Measurements from ENCODE around the gene PLA2G2F. TPM values are rescaled to one million over a fixed set of nuclear protein-coding genes. Genes with fewer than 3 reads are reported as not detected.

PLA2G2F gene
- total RNA-seq, 1 donor from 2014 or later = not detected

DNA sequence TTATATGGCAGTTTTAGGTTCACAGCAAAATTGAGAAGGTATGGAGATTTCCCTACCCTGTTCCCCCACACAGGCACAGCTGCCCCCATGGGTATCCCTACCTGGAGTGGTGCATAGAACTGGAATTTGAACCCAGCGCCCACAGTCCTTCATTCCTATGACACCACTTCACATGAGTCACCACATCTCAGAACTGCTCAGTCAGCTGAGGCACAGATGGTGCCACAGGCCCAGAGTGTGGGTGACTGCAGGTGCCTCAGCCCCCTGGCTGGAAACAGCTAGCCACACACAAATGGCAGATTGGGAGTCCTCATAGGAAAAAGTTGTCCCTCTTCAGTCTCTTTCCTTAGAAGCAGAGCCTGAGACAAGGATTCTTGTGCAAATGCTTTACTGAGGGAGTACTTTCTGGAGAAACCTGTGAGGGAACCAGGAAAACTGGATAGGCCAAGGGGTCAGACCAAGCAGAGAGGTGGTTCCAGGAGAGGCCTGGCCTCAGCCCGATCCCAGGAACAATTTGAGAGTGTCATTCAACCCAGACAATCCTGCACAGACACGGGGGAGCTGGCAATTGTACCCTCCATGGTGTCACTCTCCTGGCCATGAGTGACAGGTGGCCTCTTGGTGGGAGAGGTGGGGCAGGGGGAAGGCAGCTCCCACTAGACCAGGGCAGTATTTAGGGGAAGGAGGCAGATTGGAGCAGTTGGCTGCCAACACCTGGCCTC, 26.7 kb upstream of the PLA2G2F start:
- no peaks in the 10 kb centered on the region for H3K36me3 ChIP-seq (ENCODE audit: control insufficient read depth in 3 of 3, insufficient read depth in 3 of 3, low read length in 3 of 3)
- peaks cover 3 to 30% (median 20%) of the 10 kb centered on the region in 3 donors for H3K27me3 ChIP-seq (ENCODE audit: control insufficient read depth in 3 of 3, insufficient read depth in 3 of 3, low read length in 3 of 3)
- no peak overlapping the region for H3K4me3 ChIP-seq (ENCODE audit: low read length in 3 of 3)
- no peak overlapping the region for H3K27ac ChIP-seq (ENCODE audit: low read depth, low read length)
- H3K9ac ChIP-seq (ENCODE audit: low read depth in 1 of 3, low read length in 3 of 3) = no peak overlapping the region
- no peaks in the 10 kb centered on the region for H3K9me3 ChIP-seq (ENCODE audit: control insufficient read depth in 3 of 3, low read length in 3 of 3)
- no peaks in the 10 kb centered on the region for H3K4me1 ChIP-seq (ENCODE audit: control insufficient read depth in 3 of 3, insufficient read depth in 3 of 3, low read length in 3 of 3)

DNA sequence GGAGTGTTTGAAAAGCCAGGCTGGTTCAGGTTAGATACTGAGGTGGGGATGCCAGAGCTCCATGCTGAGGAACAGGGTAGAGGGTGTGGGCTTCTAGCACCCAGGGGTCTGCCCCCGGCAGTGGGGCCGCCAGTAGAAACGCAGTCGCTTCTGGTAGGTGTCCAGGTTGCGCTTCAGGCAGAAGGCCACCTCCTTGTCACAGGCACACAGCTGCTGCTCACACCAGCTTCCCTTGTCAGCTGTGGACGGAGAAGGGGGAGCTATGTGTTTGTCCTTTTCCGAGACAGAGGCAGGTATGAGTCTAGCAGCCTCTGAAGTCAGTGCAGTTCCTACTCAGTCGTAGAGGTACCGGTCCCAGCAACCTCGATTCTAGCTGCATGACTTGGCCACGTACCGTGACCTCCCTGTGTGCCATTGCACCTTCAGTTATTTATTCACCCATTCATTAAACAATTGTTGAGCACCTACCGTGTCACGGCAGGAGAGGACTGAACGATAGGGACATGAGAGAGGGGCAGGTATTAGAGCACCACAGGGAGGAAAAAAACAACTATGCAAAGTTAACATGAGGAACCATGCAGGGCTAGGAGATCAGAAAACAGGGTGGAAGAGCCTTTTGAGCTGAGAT, 25.0 kb upstream of the PLA2G2F start:
- Histone ChIP-seq H3K9ac (ENCODE audit: low read depth in 1 of 3, low read length in 3 of 3) (no peak overlapping the region), H3K36me3 (ENCODE audit: control insufficient read depth in 3 of 3, insufficient read depth in 3 of 3, low read length in 3 of 3) (no peaks in the 10 kb centered on the region), H3K4me1 (ENCODE audit: control insufficient read depth in 3 of 3, insufficient read depth in 3 of 3, low read length in 3 of 3) (no peaks in the 10 kb centered on the region), H3K4me3 (ENCODE audit: low read length in 3 of 3) (no peak overlapping the region), H3K27ac (ENCODE audit: low read depth, low read length) (no peak overlapping the region), H3K9me3 (ENCODE audit: control insufficient read depth in 3 of 3, low read length in 3 of 3) (no peaks in the 10 kb centered on the region), H3K27me3 (ENCODE audit: control insufficient read depth in 3 of 3, insufficient read depth in 3 of 3, low read length in 3 of 3) (peaks cover 3 to 30% (median 20%) of the 10 kb centered on the region in 3 donors)

DNA sequence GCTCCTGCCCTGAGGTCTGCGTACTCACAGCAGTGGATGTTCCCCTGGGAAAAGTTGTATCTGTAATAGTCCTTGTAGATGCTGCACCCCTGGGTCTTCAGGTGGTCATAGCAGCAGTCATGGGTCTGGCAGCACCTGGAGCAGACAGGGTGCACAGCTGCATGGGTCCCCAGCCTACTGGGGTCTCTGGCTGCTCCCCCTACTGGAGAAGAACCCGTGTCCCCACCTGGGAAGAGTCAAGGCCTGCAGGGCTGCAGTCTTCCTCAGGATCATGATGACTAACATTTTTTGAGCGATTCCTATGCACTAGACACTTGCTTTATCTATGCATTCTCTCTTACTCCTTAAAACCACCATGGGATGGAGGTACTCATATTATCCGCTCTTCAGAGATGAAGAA, 23.6 kb upstream of the PLA2G2F start:
- H3K4me3 ChIP-seq (ENCODE audit: low read length in 3 of 3) = no peak overlapping the region
- no peak overlapping the region for H3K27ac ChIP-seq (ENCODE audit: low read depth, low read length)
- peaks cover 3 to 24% (median 22%) of the 10 kb centered on the region in 3 donors for H3K27me3 ChIP-seq (ENCODE audit: control insufficient read depth in 3 of 3, insufficient read depth in 3 of 3, low read length in 3 of 3)
- H3K9ac ChIP-seq (ENCODE audit: low read depth in 1 of 3, low read length in 3 of 3) = no peak overlapping the region
- no peaks in the 10 kb centered on the region for H3K4me1 ChIP-seq (ENCODE audit: control insufficient read depth in 3 of 3, insufficient read depth in 3 of 3, low read length in 3 of 3)
- no peaks in the 10 kb centered on the region for H3K36me3 ChIP-seq (ENCODE audit: control insufficient read depth in 3 of 3, insufficient read depth in 3 of 3, low read length in 3 of 3)
- H3K9me3 ChIP-seq (ENCODE audit: control insufficient read depth in 3 of 3, low read length in 3 of 3) = no peaks in the 10 kb centered on the region

DNA sequence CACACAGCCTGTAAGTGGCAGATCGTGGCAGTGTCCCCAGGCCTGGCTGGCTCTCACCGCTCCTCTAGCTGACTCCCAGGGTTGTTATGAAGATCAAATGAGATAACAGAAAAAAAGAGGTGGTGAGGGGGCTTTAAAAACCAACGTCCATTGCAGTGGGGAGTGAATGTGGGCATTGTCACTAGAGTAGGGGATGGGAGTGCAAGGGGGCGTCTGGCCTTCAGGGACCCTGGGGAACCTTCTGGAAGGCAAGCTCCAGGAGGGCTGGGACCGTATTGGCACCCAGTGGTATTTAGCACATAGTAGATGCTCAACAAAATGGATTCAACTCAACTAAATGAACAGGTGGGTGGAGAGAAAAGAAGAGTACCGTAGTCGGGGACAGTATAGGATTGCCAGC, 23.2 kb upstream of the PLA2G2F start:
- Histone ChIP-seq H3K4me3 (ENCODE audit: low read length in 3 of 3) (no peak overlapping the region), H3K4me1 (ENCODE audit: control insufficient read depth in 3 of 3, insufficient read depth in 3 of 3, low read length in 3 of 3) (no peaks in the 10 kb centered on the region), H3K27ac (ENCODE audit: low read depth, low read length) (no peak overlapping the region), H3K36me3 (ENCODE audit: control insufficient read depth in 3 of 3, insufficient read depth in 3 of 3, low read length in 3 of 3) (no peaks in the 10 kb centered on the region), H3K27me3 (ENCODE audit: control insufficient read depth in 3 of 3, insufficient read depth in 3 of 3, low read length in 3 of 3) (peaks cover 3 to 27% (median 22%) of the 10 kb centered on the region in 3 donors), H3K9me3 (ENCODE audit: control insufficient read depth in 3 of 3, low read length in 3 of 3) (no peaks in the 10 kb centered on the region), H3K9ac (ENCODE audit: low read depth in 1 of 3, low read length in 3 of 3) (no peak overlapping the region)

DNA sequence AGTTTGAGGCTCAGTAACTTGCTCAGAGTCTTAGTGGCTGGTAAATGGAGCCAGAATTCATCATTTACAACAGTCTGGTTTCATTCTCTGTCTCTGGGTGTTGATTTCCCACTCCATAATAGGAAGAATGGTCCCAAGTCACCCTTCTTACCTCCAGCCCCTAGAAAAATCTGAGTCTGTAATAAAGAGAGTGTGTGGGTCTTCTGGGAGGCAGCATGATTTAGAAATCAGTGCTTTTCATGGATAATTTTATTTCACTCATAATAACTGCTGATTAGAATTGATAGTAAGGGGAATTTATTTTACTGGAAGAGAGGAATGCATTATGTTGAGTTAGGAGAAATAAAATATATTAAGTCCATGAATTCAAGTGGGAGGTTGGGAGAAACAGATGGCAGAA, 21.9 kb upstream of the PLA2G2F start:
- Histone ChIP-seq H3K36me3 (ENCODE audit: control insufficient read depth in 3 of 3, insufficient read depth in 3 of 3, low read length in 3 of 3) (no peaks in the 10 kb centered on the region), H3K9me3 (ENCODE audit: control insufficient read depth in 3 of 3, low read length in 3 of 3) (no peaks in the 10 kb centered on the region), H3K27me3 (ENCODE audit: control insufficient read depth in 3 of 3, insufficient read depth in 3 of 3, low read length in 3 of 3) (peaks cover 8 to 34% (median 27%) of the 10 kb centered on the region in 3 donors), H3K4me1 (ENCODE audit: control insufficient read depth in 3 of 3, insufficient read depth in 3 of 3, low read length in 3 of 3) (no peaks in the 10 kb centered on the region), H3K27ac (ENCODE audit: low read depth, low read length) (no peak overlapping the region), H3K9ac (ENCODE audit: low read depth in 1 of 3, low read length in 3 of 3) (no peak overlapping the region), H3K4me3 (ENCODE audit: low read length in 3 of 3) (no peak overlapping the region)

DNA sequence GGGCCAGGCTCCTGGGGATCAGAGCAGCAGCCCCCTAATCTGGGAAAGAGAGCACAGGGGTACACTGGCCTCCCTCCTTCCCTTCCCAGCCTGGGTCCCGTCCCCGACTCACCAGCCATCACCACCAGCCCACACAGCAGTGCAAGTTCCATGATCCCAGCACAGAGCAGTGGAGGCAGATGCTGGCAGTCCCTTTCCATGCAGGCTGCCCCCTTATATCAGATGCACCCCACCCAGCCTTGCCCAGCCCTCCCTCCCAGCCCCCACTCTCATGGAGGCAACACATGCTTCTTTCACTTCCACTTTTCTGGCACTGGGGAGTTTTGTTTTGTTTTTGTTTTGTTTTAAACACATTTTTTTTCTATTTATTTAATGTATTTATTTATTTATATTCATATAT, 19.8 kb upstream of the PLA2G2F start, which contains the start of gene PLA2G2D:
TSS of gene PLA2G2D (minus strand) at position 190 of the 400 bp plus-strand sequence. CDS start at position 152, 38 bp downstream.
- Histone ChIP-seq H3K9me3 (ENCODE audit: control insufficient read depth in 3 of 3, low read length in 3 of 3) (no peaks in the 10 kb centered on the region), H3K4me1 (ENCODE audit: control insufficient read depth in 3 of 3, insufficient read depth in 3 of 3, low read length in 3 of 3) (peaks cover 0 to under 1% (median 0%) of the 10 kb centered on the region in 3 donors), H3K4me3 (ENCODE audit: low read length in 3 of 3) (no peak within 1 kb of the TSS), H3K36me3 (ENCODE audit: control insufficient read depth in 3 of 3, insufficient read depth in 3 of 3, low read length in 3 of 3) (no peaks in the 10 kb centered on the region), H3K27me3 (ENCODE audit: control insufficient read depth in 3 of 3, insufficient read depth in 3 of 3, low read length in 3 of 3) (peaks cover 8 to 28% (median 10%) of the 10 kb centered on the region in 3 donors), H3K27ac (ENCODE audit: low read depth, low read length) (no peak within 1 kb of the TSS), H3K9ac (ENCODE audit: low read depth in 1 of 3, low read length in 3 of 3) (no peak within 1 kb of the TSS)

DNA sequence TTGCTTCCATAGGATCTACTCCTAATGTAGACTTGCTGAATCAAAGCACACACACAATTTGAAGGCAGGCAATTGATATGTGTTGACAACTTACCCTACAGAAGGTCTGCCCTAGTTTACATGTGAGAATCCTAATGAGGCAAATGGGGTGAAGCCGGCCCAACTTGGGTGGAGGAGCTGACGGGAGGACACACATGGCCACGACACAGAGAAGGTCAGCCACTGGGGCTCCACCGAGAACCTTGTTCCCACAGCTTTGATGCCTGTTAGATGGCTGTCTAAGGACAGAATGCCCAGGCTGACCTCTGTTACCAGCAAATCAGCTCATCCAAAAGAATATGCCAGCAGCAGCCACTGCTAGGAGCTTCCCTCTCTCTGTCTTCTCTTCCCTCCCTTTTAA, 18.3 kb upstream of the PLA2G2F start:
- no peak overlapping the region for H3K9ac ChIP-seq (ENCODE audit: low read depth in 1 of 3, low read length in 3 of 3)
- H3K27ac ChIP-seq (ENCODE audit: low read depth, low read length) = no peak overlapping the region
- H3K27me3 ChIP-seq (ENCODE audit: control insufficient read depth in 3 of 3, insufficient read depth in 3 of 3, low read length in 3 of 3) = peaks cover 7 to 23% (median 8%) of the 10 kb centered on the region in 3 donors
- H3K9me3 ChIP-seq (ENCODE audit: control insufficient read depth in 3 of 3, low read length in 3 of 3) = no peaks in the 10 kb centered on the region
- H3K36me3 ChIP-seq (ENCODE audit: control insufficient read depth in 3 of 3, insufficient read depth in 3 of 3, low read length in 3 of 3) = no peaks in the 10 kb centered on the region
- peaks cover 0 to 4% (median 4%) of the 10 kb centered on the region in 3 donors for H3K4me1 ChIP-seq (ENCODE audit: control insufficient read depth in 3 of 3, insufficient read depth in 3 of 3, low read length in 3 of 3)
- no peak overlapping the region for H3K4me3 ChIP-seq (ENCODE audit: low read length in 3 of 3)

DNA sequence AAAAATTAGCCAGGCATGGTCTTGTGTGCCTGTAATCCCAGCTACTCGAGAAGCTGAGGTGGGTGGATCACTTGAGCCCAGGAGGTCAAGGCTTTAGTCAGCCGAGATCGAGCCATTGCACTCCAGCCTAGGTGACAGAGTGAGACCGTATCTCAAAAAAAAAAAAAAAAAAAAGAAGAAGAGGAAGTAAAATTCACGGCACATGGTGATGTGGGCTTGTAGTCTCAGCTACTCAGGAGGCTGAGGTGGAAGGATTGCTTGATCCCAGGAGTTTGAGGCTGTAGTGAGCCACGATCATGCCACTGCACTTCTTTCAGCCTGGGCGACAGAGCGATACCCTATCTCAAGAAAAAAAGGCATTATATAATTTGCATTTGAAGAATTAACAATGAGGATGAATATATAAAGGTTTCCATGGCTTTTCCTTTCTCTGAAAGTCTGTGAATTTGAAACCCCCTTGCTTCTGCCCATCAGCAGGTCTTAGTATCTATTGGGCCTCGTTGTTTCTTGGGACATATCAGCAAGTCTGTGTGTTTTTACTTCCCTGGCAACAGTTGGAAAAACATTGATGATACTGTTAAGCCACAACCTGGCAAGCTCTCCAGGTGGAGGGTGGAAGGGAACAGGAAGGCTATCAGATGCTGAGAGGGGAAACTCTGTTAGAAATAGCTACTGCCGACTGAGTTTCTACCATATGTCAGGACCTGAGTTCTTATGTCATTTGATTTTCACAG, 15.2 kb upstream of the PLA2G2F start:
- Histone ChIP-seq H3K4me1 (ENCODE audit: control insufficient read depth in 3 of 3, insufficient read depth in 3 of 3, low read length in 3 of 3) (peaks cover 0 to 4% (median 4%) of the 10 kb centered on the region in 3 donors), H3K9ac (ENCODE audit: low read depth in 1 of 3, low read length in 3 of 3) (no peak overlapping the region), H3K36me3 (ENCODE audit: control insufficient read depth in 3 of 3, insufficient read depth in 3 of 3, low read length in 3 of 3) (no peaks in the 10 kb centered on the region), H3K4me3 (ENCODE audit: low read length in 3 of 3) (no peak overlapping the region), H3K27me3 (ENCODE audit: control insufficient read depth in 3 of 3, insufficient read depth in 3 of 3, low read length in 3 of 3) (peaks cover 7 to 19% (median 8%) of the 10 kb centered on the region in 3 donors), H3K9me3 (ENCODE audit: control insufficient read depth in 3 of 3, low read length in 3 of 3) (no peaks in the 10 kb centered on the region), H3K27ac (ENCODE audit: low read depth, low read length) (no peak overlapping the region)

DNA sequence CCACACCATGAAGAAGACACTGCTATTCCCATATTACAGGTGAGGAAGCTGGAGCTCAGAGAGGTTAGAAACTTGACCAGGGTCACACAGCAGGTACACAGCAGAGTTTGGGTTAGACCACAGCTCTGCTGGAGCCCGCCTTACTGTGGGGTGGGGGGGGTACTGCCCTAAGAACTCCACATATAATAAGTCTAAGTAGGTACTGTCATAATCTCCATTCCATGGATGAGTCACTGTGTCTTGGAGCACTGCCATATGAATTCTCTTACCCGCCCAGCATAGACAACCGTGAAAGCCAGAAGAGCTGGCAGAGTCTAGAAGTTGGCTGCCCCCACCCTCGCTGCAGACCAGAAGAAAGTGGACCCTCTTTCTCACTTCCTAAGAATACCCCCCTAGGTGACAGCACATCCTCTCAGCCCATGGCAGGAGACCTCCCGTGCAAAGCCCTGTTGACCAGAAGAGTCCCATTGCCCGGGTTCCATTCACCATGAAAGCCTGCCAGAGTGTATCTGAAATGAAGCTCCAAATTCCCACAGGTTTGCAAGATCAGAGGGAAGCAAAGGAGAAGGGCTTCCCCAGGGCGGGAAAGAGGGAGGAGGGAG, 14.6 kb upstream of the PLA2G2F start:
- Histone ChIP-seq H3K27me3 (ENCODE audit: control insufficient read depth in 3 of 3, insufficient read depth in 3 of 3, low read length in 3 of 3) (peaks cover 5 to 16% (median 8%) of the 10 kb centered on the region in 3 donors), H3K4me3 (ENCODE audit: low read length in 3 of 3) (no peak overlapping the region), H3K27ac (ENCODE audit: low read depth, low read length) (no peak overlapping the region), H3K36me3 (ENCODE audit: control insufficient read depth in 3 of 3, insufficient read depth in 3 of 3, low read length in 3 of 3) (no peaks in the 10 kb centered on the region), H3K9me3 (ENCODE audit: control insufficient read depth in 3 of 3, low read length in 3 of 3) (no peaks in the 10 kb centered on the region), H3K4me1 (ENCODE audit: control insufficient read depth in 3 of 3, insufficient read depth in 3 of 3, low read length in 3 of 3) (peaks cover 0 to 4% (median 4%) of the 10 kb centered on the region in 3 donors), H3K9ac (ENCODE audit: low read depth in 1 of 3, low read length in 3 of 3) (no peak overlapping the region)
